Activated naive CD4-positive, alpha-beta T cell treated with anti-CD3 and anti-CD28 coated beads, Interleukin-2, amount 10 ng/mL, durations not matched to agents 7 days and 5 days (primary cell): ENCODE data around the gene HELZ.
"Not testable (repeated sequence)": the region's sequence is repeated elsewhere in the genome, so short reads cannot be mapped to it uniquely, and the experiment has no call there.

Experiments used
- CTCF ChIA-PET: fragments of 350-600 bp; sonication (Branson Sonifier 250); formaldehyde crosslinking; loops from one replicate; lab custom pipeline; 2021; ENCODE audit warnings: antibody characterized with exemption; lab: Charles Lee
- DNase-seq: peaks from one replicate; pipeline ENCODE4 v3.0.0-alpha.2; 2020
- H3K27ac Mint-ChIP-seq: one replicate; pipeline ENCODE4 v1.8.0; 2021; ENCODE audit warnings: mild to moderate bottlenecking, moderate library complexity, mixed read lengths
- H3K27me3 Mint-ChIP-seq: one replicate; pipeline ENCODE4 v1.8.0; 2021; ENCODE audit warnings: mild to moderate bottlenecking, mixed read lengths
- H3K36me3 Mint-ChIP-seq: one replicate; pipeline ENCODE4 v1.8.0; 2021; ENCODE audit warnings: mixed read lengths
- H3K4me1 Mint-ChIP-seq: one replicate; pipeline ENCODE4 v1.8.0; 2021; ENCODE audit warnings: mixed read lengths
- H3K4me3 Mint-ChIP-seq: one replicate; pipeline ENCODE4 v1.8.0; 2021; ENCODE audit warnings: mild to moderate bottlenecking, moderate library complexity, mixed read lengths
- H3K9me3 Mint-ChIP-seq: one replicate; pipeline ENCODE4 v1.8.0; 2021; ENCODE audit warnings: mixed read lengths

HELZ gene

DNA sequence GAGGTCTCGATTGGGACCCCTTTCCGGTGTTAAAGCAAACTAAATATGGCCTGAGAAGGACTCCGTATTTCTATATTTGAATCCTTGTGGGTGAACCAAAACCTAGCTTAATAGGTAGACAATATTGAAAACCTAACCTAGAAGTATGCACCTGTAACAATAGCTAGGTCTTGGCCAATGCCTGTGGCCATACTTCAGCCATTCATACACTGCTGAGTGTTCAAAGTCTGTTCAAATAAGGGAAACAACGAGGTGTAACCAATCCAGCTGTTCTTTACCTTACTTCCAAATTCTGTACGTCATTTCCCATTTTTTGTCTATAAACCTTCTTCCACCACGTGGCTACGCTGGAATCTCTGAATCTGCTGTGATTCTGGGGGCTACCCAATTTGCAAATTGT is 34.1 kb upstream of the HELZ start:
- no peak overlapping the region for H3K27ac Mint-ChIP-seq
- H3K4me3 Mint-ChIP-seq, result no peak overlapping the region
- no peak for DNase-seq
- H3K4me1 Mint-ChIP-seq, result no peaks in the 10 kb centered on the region
- H3K27me3 Mint-ChIP-seq, result peaks cover 8% of the 10 kb centered on the region
- CTCF ChIA-PET, result no interaction called here
- no peaks in the 10 kb centered on the region for H3K9me3 Mint-ChIP-seq
- no peaks in the 10 kb centered on the region for H3K36me3 Mint-ChIP-seq

- Mint-ChIP-seq H3K27ac (no peak overlapping the region), H3K36me3 (no peaks in the 10 kb centered on the region), H3K27me3 (peaks cover 8% of the 10 kb centered on the region), H3K4me1 (no peaks in the 10 kb centered on the region), H3K4me3 (no peak overlapping the region), H3K9me3 (no peaks in the 10 kb centered on the region)
- DNase-seq, result no peak
- CTCF ChIA-PET, result no interaction called here
Observed at GRCh38 chr17:67278363-67278762, 33.4 kb upstream of the HELZ start.

DNA sequence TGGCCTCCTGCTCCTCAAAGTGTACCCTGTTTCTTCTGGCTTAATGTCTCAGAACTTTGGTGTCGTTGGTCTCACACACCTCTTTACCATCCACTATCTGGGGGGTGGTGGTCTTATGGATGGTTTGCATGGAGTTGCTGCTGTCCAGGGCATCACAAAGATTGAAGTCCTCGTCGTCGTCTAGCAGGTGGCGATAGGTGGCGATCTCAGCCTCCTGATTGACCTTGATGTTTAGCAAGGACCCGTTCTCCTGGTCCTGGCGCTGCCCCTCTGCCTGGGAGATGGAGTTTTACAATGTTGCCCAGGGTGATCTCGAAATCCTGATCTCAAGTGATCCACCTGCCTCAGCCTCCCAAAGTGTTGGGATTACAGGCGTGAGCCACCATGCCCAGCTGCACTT is 31.1 kb upstream of the HELZ start:
- no peaks in the 10 kb centered on the region for H3K4me1 Mint-ChIP-seq
- H3K27me3 Mint-ChIP-seq, result peaks cover 8% of the 10 kb centered on the region
- H3K27ac Mint-ChIP-seq, result no peak overlapping the region
- H3K9me3 Mint-ChIP-seq, result no peaks in the 10 kb centered on the region
- no peak overlapping the region for H3K4me3 Mint-ChIP-seq
- no peak for DNase-seq
- no peaks in the 10 kb centered on the region for H3K36me3 Mint-ChIP-seq
- CTCF ChIA-PET, result interaction anchor here (1.2 kb wide), 1 partner anchor 17 kb away, joined by 3 read pairs; no protein-coding TSS in a partner anchor

DNA sequence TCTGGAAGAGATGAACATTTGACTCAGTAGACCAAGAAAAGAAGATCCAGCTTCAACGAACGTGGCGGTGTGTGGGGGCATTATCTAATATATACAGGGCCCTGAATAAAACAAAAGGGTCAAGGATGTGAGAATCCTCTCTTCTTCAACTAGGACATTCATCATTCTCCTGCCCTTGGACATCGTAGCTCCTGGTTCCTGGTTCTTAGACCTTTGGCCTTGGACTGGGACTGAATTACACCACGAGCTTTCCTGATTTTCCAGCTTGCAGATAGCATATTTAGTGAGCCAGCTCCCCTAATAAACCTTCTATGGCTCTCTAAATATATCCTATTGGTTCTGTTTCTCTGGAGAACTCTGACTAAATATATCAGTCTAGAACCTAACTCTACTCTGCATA is 29.5 kb upstream of the HELZ start:
- no peaks in the 10 kb centered on the region for H3K9me3 Mint-ChIP-seq
- peaks cover 4% of the 10 kb centered on the region for H3K27me3 Mint-ChIP-seq
- H3K27ac Mint-ChIP-seq, result no peak overlapping the region
- no peaks in the 10 kb centered on the region for H3K36me3 Mint-ChIP-seq
- no peaks in the 10 kb centered on the region for H3K4me1 Mint-ChIP-seq
- no peak overlapping the region for H3K4me3 Mint-ChIP-seq
- CTCF ChIA-PET, result interaction anchor here (0.7 to 1.0 kb wide), 2 partner anchors 10 to 19 kb away, joined by 3 read pairs; no protein-coding TSS in a partner anchor
- DNase-seq, result no peak

GRCh38 chr17:67273900-67274299 is 28.9 kb upstream of the HELZ start:
- H3K9me3 Mint-ChIP-seq, result no peaks in the 10 kb centered on the region
- H3K27me3 Mint-ChIP-seq, result peaks cover 4% of the 10 kb centered on the region
- no peaks in the 10 kb centered on the region for H3K4me1 Mint-ChIP-seq
- no peak for DNase-seq
- CTCF ChIA-PET, result interaction anchor here (0.6 to 2.0 kb wide), 6 partner anchors 9 to 52 kb away, joined by 3 to 11 read pairs (median 4); partner anchors contain the start of gene HELZ
- H3K4me3 Mint-ChIP-seq, result no peak overlapping the region
- H3K36me3 Mint-ChIP-seq, result no peaks in the 10 kb centered on the region
- no peak overlapping the region for H3K27ac Mint-ChIP-seq

DNA sequence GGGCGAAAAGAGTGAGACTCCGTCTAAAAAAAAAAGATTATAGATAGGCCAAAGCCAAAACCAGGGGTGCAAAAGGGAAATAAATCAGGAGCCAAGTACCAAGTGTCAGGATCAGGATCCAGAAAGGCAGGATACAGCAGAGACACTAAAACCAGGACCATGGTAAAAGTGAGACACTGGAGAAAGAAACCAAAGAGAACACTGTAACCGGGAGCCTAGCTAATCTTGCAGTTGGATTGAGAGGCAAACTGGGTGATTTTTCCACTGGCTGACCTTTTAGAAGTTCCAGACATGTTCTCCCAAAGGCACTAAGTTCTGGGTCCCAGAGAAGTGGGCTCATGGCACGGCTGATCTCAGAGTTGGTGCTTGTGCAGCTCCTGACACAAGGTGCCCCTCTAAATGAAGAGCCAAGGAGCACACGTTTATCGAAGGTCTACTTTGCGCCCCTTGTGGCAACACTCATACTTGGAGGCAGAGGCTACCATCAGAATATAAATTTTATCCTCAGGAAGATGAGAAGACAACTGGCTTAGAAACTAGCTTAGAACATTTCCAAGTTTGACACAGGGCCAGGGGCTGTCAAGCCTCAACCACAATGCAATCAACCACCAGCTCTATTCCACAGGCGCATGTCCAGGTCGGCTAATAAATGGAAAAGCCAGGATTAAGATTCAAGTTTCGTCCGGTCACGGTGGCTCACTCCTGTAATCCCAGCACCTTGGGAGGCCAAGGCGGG is 27.5 kb upstream of the HELZ start:
- CTCF ChIA-PET, result interaction anchor here (0.6 to 2.0 kb wide), 6 partner anchors 10 to 51 kb away, joined by 3 to 11 read pairs (median 4); partner anchors contain the start of gene HELZ
- H3K27me3 Mint-ChIP-seq, result peaks cover 4% of the 10 kb centered on the region
- H3K36me3 Mint-ChIP-seq, result no peaks in the 10 kb centered on the region
- H3K4me3 Mint-ChIP-seq, result no peak overlapping the region
- H3K9me3 Mint-ChIP-seq, result no peaks in the 10 kb centered on the region
- peak; percentile 24 for DNase-seq
- H3K27ac Mint-ChIP-seq, result no peak overlapping the region
- no peaks in the 10 kb centered on the region for H3K4me1 Mint-ChIP-seq

DNA sequence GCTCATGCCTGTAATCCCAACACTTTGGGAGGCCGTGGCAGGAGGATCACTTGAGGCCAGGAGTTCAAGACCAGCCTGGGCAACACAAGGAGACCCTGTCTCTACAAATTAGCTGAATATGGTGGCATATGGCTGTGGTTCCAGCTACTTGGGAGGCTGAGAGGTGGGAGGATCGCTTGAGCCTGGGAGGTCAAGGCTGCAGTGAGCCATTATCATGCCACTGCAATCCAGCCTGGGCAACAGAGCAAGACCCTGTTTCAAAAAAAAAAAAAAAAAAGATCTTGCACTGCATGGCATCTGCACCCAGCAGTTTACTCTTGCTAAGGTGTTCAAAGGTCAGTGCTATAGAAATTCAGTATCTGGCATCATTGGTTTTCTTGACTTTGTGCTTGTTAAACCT is 26.2 kb upstream of the HELZ start:
- H3K36me3 Mint-ChIP-seq, H3K4me3 Mint-ChIP-seq, CTCF ChIA-PET: not testable (repeated sequence)

DNA sequence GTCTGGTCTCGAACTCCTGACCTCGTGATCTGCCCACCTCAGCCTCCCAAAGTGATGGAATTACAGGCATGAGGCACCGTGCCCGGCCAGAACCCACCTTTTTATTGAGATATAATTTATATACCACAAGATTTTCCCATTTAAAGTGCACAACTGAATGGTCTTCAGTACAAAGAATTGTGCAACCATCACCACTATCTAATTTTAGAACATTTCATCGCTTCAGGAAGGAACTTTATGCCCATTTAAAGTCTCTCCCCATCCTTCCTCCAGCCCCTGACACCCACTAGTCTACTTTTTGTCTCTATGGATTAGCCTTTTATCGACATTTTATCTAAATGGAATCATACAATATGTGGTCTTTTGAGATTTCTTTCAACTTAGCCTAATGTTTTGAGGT is 25.4 kb upstream of the HELZ start:
- no peaks in the 10 kb centered on the region for H3K36me3 Mint-ChIP-seq
- H3K27ac Mint-ChIP-seq, result no peak overlapping the region
- no peaks in the 10 kb centered on the region for H3K27me3 Mint-ChIP-seq
- CTCF ChIA-PET, result no interaction called here
- H3K9me3 Mint-ChIP-seq, result no peaks in the 10 kb centered on the region
- H3K4me3 Mint-ChIP-seq, result no peak overlapping the region
- DNase-seq, result no peak
- H3K4me1 Mint-ChIP-seq, result no peaks in the 10 kb centered on the region

More for the DNA sequence above, 26.2 kb upstream of the HELZ start:
- not testable (repeated sequence) for H3K4me1 Mint-ChIP-seq, H3K27ac Mint-ChIP-seq, H3K27me3 Mint-ChIP-seq, H3K9me3 Mint-ChIP-seq, DNase-seq

DNA sequence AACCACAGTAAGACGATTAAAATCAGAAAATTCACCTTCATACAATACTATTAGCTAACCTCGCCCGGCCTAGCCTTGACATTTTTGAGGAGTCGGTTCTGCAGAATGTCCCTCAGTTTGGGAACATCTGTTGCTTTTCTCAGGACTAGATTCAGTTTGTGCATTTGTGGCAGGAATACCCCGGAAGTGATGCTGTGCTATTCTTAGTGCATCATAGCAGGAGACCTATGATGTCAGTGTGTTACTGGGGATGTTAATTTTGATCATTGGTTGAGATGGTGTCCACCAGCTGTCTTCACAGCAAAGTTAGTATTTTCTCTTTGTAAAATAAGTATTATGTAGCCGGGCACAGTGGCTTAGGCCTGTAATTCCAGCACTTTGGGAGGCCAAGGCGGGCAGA is 21.5 kb upstream of the HELZ start:
- peaks cover 5% of the 10 kb centered on the region for H3K27me3 Mint-ChIP-seq
- H3K36me3 Mint-ChIP-seq, result no peaks in the 10 kb centered on the region
- no peak overlapping the region for H3K4me3 Mint-ChIP-seq
- DNase-seq, result no peak
- H3K4me1 Mint-ChIP-seq, result peaks cover 7% of the 10 kb centered on the region
- CTCF ChIA-PET, result no interaction called here
- no peaks in the 10 kb centered on the region for H3K9me3 Mint-ChIP-seq
- no peak overlapping the region for H3K27ac Mint-ChIP-seq

DNA sequence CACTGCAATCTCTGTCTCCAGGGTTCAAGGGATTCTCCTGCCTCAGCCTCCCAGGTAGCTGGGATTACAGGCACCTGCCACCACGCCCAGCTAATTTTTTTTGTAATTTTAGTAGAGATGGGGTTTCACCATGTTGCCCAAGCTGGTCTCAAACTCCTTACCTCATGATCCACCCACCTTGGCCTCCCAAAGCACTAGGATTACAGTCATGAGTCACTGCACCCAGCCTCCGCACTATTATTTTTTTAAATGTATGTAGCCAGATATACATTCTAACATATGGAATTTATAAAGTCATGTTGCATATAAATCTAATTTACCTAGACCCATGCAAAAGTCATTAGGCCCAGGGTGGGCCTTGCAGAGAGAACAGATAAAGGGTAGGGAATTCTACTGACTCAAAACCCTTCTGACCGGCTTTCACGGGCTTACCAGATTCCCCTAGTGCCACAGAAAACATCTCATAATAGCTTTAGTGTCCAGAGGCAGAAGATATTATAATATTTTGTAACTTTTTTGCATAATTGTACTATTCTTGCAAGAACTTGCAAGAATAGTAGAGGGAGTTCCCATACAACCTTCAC is 20.5 kb upstream of the HELZ start:
- H3K9me3 Mint-ChIP-seq, result no peaks in the 10 kb centered on the region
- H3K4me1 Mint-ChIP-seq, result peaks cover 7% of the 10 kb centered on the region
- CTCF ChIA-PET, result interaction anchor here (1.3 kb wide), 1 partner anchor 9 kb away, joined by 3 read pairs; no protein-coding TSS in a partner anchor
- H3K27me3 Mint-ChIP-seq, result peaks cover 5% of the 10 kb centered on the region
- no peak overlapping the region for H3K4me3 Mint-ChIP-seq
- no peak for DNase-seq
- H3K27ac Mint-ChIP-seq, result no peak overlapping the region
- H3K36me3 Mint-ChIP-seq, result no peaks in the 10 kb centered on the region

DNA sequence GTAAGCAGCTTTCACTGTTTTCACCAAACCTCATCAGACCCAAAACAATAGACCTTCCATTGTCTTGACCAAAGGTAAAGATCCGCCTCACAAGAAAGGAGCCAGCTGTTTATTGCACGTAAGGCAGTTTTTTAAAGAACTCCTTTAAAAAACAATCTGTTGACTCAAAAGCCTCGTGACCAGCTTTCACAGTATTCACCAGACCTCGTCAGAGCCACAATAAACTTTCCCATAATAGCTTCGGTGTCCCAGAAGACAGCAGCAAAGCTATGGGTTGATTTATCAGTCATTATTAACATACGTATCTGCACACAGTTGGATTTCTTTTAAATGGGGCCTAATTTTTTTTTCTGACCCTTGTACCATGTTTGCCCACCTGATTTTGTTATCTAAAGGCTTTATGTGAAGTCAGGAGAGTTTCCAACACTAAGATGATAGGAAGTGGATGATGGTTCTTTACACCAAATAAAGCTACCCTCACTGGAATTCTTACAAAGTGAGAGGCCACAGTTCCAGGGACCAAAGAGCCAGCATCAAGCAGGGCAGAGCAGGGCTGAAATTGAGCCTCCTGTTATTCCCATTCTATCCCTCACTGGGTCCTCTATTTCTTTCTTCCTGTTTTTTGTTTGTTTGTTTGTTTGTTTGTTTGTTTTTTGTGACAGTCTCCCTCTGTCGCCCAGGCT is 17.6 kb upstream of the HELZ start:
- CTCF ChIA-PET, result interaction anchor here (1.3 kb wide), 1 partner anchor 11 kb away, joined by 4 read pairs; no protein-coding TSS in a partner anchor

DNA sequence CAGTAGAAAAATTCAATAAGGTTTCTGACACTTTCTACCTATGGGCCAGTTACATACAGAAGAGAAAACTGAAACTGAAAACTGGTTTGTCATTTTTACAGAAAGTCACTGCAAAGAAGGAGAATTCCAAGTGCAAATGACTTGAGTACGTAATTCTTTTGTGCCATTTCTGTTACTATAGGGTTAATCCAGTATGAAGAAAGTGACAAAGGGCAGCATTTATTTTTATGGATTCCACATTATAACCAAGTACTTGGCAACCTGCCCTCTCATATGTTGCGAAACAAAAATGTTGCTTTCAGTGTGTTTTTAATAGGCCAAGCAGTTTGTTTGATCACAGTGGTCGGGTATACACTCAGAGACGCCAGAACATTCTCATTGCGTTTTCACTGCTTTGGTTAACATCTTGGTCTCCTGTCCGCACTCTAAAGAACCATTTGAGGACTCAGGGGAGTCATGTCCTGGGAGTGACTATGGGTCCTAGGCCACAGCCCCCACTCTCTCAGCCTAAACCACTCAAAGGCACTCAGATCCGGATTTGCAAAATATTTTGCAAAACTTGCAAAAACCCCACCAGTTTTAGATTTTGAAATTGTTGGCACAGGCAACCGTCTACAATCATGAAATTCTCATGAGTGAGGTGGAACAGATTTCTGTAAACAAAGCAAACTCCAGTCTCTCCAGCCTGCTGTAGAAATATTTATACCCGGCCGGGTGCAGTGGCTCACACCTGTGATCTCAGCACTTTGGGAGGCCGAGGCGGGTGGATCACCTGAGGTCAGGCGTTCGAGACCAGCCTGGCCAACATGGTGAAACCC is 15.4 kb upstream of the HELZ start:
- H3K9me3 Mint-ChIP-seq, result peaks cover 2% of the 10 kb centered on the region
- H3K27ac Mint-ChIP-seq, result peak overlapping the region; percentile 37
- H3K4me1 Mint-ChIP-seq, result peaks cover 45% of the 10 kb centered on the region
- peaks cover 1% of the 10 kb centered on the region for H3K36me3 Mint-ChIP-seq
- no peak overlapping the region for H3K4me3 Mint-ChIP-seq
- no peak for DNase-seq
- CTCF ChIA-PET, result no interaction called here
- peaks cover 5% of the 10 kb centered on the region for H3K27me3 Mint-ChIP-seq

More for the DNA sequence above, 17.6 kb upstream of the HELZ start:
- peaks cover under 1% of the 10 kb centered on the region for H3K9me3 Mint-ChIP-seq
- no peak overlapping the region for H3K4me3 Mint-ChIP-seq
- DNase-seq, result no peak
- H3K27ac Mint-ChIP-seq, result no peak overlapping the region
- no peaks in the 10 kb centered on the region for H3K36me3 Mint-ChIP-seq
- peaks cover 5% of the 10 kb centered on the region for H3K27me3 Mint-ChIP-seq
- H3K4me1 Mint-ChIP-seq, result peaks cover 35% of the 10 kb centered on the region

DNA sequence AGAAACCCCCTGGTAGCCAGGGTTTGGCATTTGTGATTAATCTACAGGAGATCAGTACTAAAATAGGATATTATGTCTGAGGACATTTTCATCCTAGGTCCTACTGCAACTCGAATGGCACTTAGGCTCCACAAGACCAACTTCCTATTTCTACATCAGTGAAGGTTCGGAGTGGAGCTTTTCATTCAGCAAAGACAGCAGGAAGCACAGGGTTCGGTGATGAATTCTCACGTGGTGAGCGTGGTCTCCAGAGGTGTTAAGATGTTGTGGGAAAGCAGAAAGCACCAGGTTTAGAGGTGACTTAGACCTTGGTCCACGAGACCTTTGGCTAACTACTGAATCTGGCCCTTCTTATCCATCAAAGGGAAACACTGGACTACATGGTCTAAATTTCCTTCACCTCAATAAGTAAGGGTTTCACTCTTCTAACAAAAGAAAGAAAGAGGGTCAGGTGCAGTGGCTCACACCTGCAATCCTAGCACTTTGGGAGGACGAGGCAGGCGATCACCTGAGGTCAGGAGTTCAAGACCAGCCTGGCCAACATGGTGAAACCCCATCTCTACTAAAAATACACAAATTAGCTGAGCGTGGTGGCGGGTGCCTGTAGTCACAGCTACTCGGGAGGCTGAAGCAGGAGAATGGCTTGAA is 13.9 kb upstream of the HELZ start:
- peaks cover 45% of the 10 kb centered on the region for H3K4me1 Mint-ChIP-seq
- CTCF ChIA-PET, result interaction anchor here (0.9 to 2.2 kb wide), 3 partner anchors 14 to 38 kb away, joined by 4 to 10 read pairs (median 6); no protein-coding TSS in a partner anchor
- peak; percentile 32 for DNase-seq
- peaks cover 12% of the 10 kb centered on the region for H3K27me3 Mint-ChIP-seq
- peaks cover 2% of the 10 kb centered on the region for H3K9me3 Mint-ChIP-seq
- H3K36me3 Mint-ChIP-seq, result peaks cover 1% of the 10 kb centered on the region
- no peak overlapping the region for H3K4me3 Mint-ChIP-seq
- H3K27ac Mint-ChIP-seq, result peak overlapping the region; percentile 72
